Smooth muscle cell (in vitro differentiated cells): ENCODE results near the gene POLN. TPM values are rescaled to one million over a fixed set of nuclear protein-coding genes. Genes with fewer than 3 reads are reported as not detected.

ENCODE experiments used
- DNase-seq: peaks from one replicate; lab custom pipeline; 2025; ENCODE audit not compliant: unreplicated experiment; lab: John Stamatoyannopoulos, UW
- H2AFZ ChIP-seq: fragments of 200-600 bp; sonication (generic); 2 replicates; pipeline ENCODE4 v1.6.0; 2016; ENCODE audit warnings: antibody characterized with exemption, low read depth, mild to moderate bottlenecking
- H3F3A ChIP-seq: fragments of 200-600 bp; sonication (generic); 2 replicates; pipeline ENCODE4 v1.6.0; 2017; ENCODE audit warnings: antibody characterized with exemption, low read depth
- H3K27ac ChIP-seq: fragments of 200-600 bp; sonication (generic); 2 replicates; pipeline ENCODE4 v1.5.1; 2016; ENCODE audit warnings: low read depth, mild to moderate bottlenecking
- H3K27me3 ChIP-seq: fragments of 200-600 bp; sonication (generic); 2 replicates; pipeline ENCODE4 v1.6.1; 2016; ENCODE audit warnings: low read depth, mild to moderate bottlenecking
- H3K36me3 ChIP-seq: fragments of 200-600 bp; sonication (generic); 2 replicates; pipeline ENCODE4 v1.5.1; 2016; ENCODE audit warnings: low read depth
- H3K4me1 ChIP-seq: fragments of 200-600 bp; sonication (generic); 2 replicates; pipeline ENCODE4 v1.5.1; 2016; ENCODE audit warnings: low read depth
- H3K4me2 ChIP-seq: fragments of 200-600 bp; sonication (generic); 2 replicates; pipeline ENCODE4 v1.6.0; 2016; ENCODE audit warnings: mild to moderate bottlenecking
- H3K4me3 ChIP-seq: fragments of 200-600 bp; sonication (generic); 2 replicates; pipeline ENCODE4 v1.5.1; 2016; ENCODE audit warnings: mild to moderate bottlenecking
- H3K79me2 ChIP-seq: fragments of 200-600 bp; sonication (generic); 2 replicates; pipeline ENCODE4 v1.6.0; 2016; ENCODE audit warnings: low read depth, mild to moderate bottlenecking
- H3K9ac ChIP-seq: fragments of 200-600 bp; sonication (generic); 2 replicates; pipeline ENCODE4 v1.6.0; 2016; ENCODE audit warnings: low read depth
- H3K9me3 ChIP-seq: fragments of 200-600 bp; sonication (generic); replicated peaks from 2 replicates; pipeline ENCODE4 v1.5.1; 2016; ENCODE audit warnings: low read depth
- H4K20me1 ChIP-seq: fragments of 200-600 bp; sonication (generic); 2 replicates; pipeline ENCODE4 v1.6.0; 2016; ENCODE audit warnings: low read depth
- CTCF ChIP-seq: fragments of 200-600 bp; sonication (generic); IDR thresholded peaks from 2 replicates; pipeline ENCODE4 v1.5.1; 2017; ENCODE audit warnings: borderline replicate concordance, mild to moderate bottlenecking, antibody characterized with exemption; ENCODE audit not compliant: insufficient read depth, poor library complexity, severe bottlenecking
- WGBS: methylation state at CpG from one replicate; pipeline ENCODE4 v1.1.7; 2016; ENCODE audit warnings: low lambda C conversion rate; 5-methylcytosine and 5-hydroxymethylcytosine counted together
- polyA plus RNA-seq: library from polyadenylated mRNA; unstranded; fragments of >200 nt; fragmentation: Nextera tagmentation; extraction: Ambion mirVana; gene quantifications from 2 replicates; pipeline ENCODE4 v1.2.1, GENCODE V29; 2016
- total RNA-seq: library from RNA; depleted of rRNA; stranded (reverse); fragments of >200 nt; gene quantifications from 2 replicates; pipeline ENCODE4 v1.2.3, GENCODE V29; 2014

The POLN gene
- total and polyA plus RNA-seq, 2 experiments from 2014 or later = 0.35 to 3.0 TPM

- Histone ChIP-seq H3K36me3 (no peaks in the 10 kb centered on the region), H3K4me2 (no peak overlapping the region), H3K9ac (no peak overlapping the region), H4K20me1 (peaks cover 78% of the 10 kb centered on the region), H2AFZ (no peak overlapping the region), H3K9me3 (no peaks in the 10 kb centered on the region), H3K27me3 (no peaks in the 10 kb centered on the region), H3K4me3 (no peak overlapping the region), H3F3A (no peaks in the 10 kb centered on the region), H3K79me2 (peaks cover 54% of the 10 kb centered on the region), H3K27ac (no peak overlapping the region), H3K4me1 (peaks cover 18% of the 10 kb centered on the region)
- no peak for DNase-seq
- WGBS = 97% methylated on average over 18 of the region's 18 CpGs
- TF ChIP-seq CTCF = no peak
Measured at GRCh38 chr4:2258091-2259035, 16.4 kb upstream of the POLN start.

DNA sequence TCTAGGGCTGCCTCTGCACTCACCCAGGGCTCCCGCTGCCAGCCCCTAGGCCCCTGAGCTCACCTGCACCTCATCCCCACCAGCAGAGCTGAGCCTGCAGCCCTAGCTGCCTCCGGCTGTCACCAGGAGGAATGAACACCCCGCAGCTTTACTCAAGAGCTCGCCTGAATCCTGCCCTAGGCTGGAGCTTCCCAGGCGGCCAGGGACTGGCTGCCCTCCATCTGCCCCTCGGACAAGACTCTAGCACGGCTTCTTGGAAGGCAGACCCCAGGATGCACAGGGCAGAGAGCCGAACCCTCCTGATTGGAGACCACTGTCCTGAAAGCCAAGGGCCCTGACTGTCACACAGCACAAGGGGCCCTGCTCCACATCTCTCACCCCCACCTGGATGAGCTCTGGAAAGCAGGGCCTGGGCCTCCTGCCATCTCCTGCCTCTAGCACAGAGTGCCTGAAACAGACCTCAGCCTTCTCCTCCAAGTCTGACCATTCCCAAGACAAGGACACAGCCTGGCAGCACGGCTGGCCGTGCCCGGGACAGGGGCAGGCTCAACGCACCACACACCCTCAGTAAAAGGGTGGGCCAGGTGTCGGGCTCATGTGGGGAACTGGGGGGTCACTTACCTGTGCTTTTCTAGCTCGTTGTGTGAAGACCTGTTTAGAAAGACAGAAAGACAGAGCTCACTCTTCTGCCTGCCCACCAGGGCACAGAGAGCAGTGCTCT is 15.6 kb upstream of the POLN start:
- H3K27ac ChIP-seq = no peak overlapping the region
- H3F3A ChIP-seq = no peaks in the 10 kb centered on the region
- H3K27me3 ChIP-seq = no peaks in the 10 kb centered on the region
- WGBS = 96% methylated on average over 14 of the region's 14 CpGs
- TF ChIP-seq CTCF = no peak
- no peak overlapping the region for H3K4me3 ChIP-seq
- DNase-seq = no peak
- no peaks in the 10 kb centered on the region for H3K36me3 ChIP-seq
- H3K79me2 ChIP-seq = peaks cover 54% of the 10 kb centered on the region
- H4K20me1 ChIP-seq = peaks cover 87% of the 10 kb centered on the region
- no peaks in the 10 kb centered on the region for H3K9me3 ChIP-seq
- H3K4me1 ChIP-seq = peaks cover 10% of the 10 kb centered on the region
- no peak overlapping the region for H2AFZ ChIP-seq
- no peak overlapping the region for H3K9ac ChIP-seq
- no peak overlapping the region for H3K4me2 ChIP-seq

DNA sequence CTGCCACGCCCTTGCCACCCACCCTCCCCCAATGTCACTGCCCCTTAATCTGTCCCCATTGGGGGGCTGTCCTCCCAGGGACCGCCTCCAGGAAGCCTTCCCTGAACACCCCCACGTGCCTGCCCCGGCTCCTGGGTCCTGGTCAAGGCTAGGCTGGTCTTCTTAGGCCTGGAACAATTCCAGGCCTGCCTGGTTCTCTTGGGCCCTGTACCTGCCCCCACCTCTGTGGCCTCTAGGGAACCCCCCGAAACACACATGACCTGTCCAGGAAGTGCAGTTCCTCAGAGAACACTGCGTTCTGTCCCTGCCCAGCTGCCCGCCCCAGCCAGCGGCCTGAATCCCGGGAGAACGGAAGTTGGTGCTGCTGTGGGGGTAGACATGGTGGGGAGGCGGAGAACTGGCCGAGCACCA is 14.9 kb upstream of the POLN start:
- Histone ChIP-seq H3K9me3 (no peaks in the 10 kb centered on the region), H4K20me1 (peaks cover 94% of the 10 kb centered on the region), H3K9ac (no peak overlapping the region), H3K27me3 (no peaks in the 10 kb centered on the region), H3F3A (no peaks in the 10 kb centered on the region), H3K79me2 (peaks cover 54% of the 10 kb centered on the region), H2AFZ (no peak overlapping the region), H3K27ac (no peak overlapping the region), H3K4me1 (peaks cover 8% of the 10 kb centered on the region), H3K4me2 (no peak overlapping the region), H3K36me3 (no peaks in the 10 kb centered on the region), H3K4me3 (no peak overlapping the region)
- 93% methylated on average over 12 of the region's 12 CpGs for WGBS
- TF ChIP-seq CTCF = no peak
- no peak for DNase-seq
